ENCODE data around the gene CREB3L4.
A peak's percentile ranks its signal among the peaks of the same experiment; 100 is the strongest.

Gene CREB3L4

GRCh38 chr1:153967107-153967999 lies at the start of gene CREB3L4:
Gene CREB3L4, plus strand, starts transcription at chr1:153967902. Its CDS starts 624 bp downstream, at chr1:153968526.
- H3K9me3 ChIP-seq (ENCODE audit: low read length), result no peaks in the 10 kb centered on the region
- no peaks in the 10 kb centered on the region for H3K27me3 ChIP-seq (ENCODE audit: insufficient read depth, low read length)
- peak within 1 kb of the TSS; percentile 86 for H3K4me3 ChIP-seq (ENCODE audit: low read length)
- peaks cover 31% of the 10 kb centered on the region for H3K4me1 ChIP-seq (ENCODE audit: insufficient read depth, low read length)
- H3K36me3 ChIP-seq (ENCODE audit: insufficient read depth, low read length), result no peaks in the 10 kb centered on the region
- H2AFZ ChIP-seq (ENCODE audit: low read depth, low read length), result no peak within 1 kb of the TSS

- Histone ChIP-seq H3K36me3 (ENCODE audit: insufficient read depth, low read length) (peaks cover 11% of the 10 kb centered on the region), H3K9me3 (ENCODE audit: low read length) (no peaks in the 10 kb centered on the region), H3K27me3 (ENCODE audit: insufficient read depth, low read length) (no peaks in the 10 kb centered on the region), H2AFZ (ENCODE audit: low read depth, low read length) (no peak overlapping the region), H3K4me1 (ENCODE audit: insufficient read depth, low read length) (peaks cover 32% of the 10 kb centered on the region), H3K4me3 (ENCODE audit: low read length) (peak overlapping the region; percentile 72)
These were observed 47.5 kb upstream of the CREB3L4 start for GRCh38 chr1:153919876-153920852.

- Histone ChIP-seq H2AFZ (ENCODE audit: low read depth, low read length) (no peak overlapping the region), H3K4me3 (ENCODE audit: low read length) (peak overlapping the region; percentile 72), H3K27me3 (ENCODE audit: insufficient read depth, low read length) (no peaks in the 10 kb centered on the region), H3K36me3 (ENCODE audit: insufficient read depth, low read length) (peaks cover 8% of the 10 kb centered on the region), H3K9me3 (ENCODE audit: low read length) (no peaks in the 10 kb centered on the region), H3K4me1 (ENCODE audit: insufficient read depth, low read length) (peaks cover 32% of the 10 kb centered on the region)
These were observed 46.5 kb upstream of the CREB3L4 start for GRCh38 chr1:153921080-153921802.

- peak overlapping the region; percentile 72 for H3K4me3 ChIP-seq (ENCODE audit: low read length)
- no peaks in the 10 kb centered on the region for H3K9me3 ChIP-seq (ENCODE audit: low read length)
- H3K4me1 ChIP-seq (ENCODE audit: insufficient read depth, low read length), result peaks cover 32% of the 10 kb centered on the region
- peaks cover 8% of the 10 kb centered on the region for H3K36me3 ChIP-seq (ENCODE audit: insufficient read depth, low read length)
- no peaks in the 10 kb centered on the region for H3K27me3 ChIP-seq (ENCODE audit: insufficient read depth, low read length)
- H2AFZ ChIP-seq (ENCODE audit: low read depth, low read length), result no peak overlapping the region
These were observed 46.0 kb upstream of the CREB3L4 start for GRCh38 chr1:153921803-153922075.

DNA sequence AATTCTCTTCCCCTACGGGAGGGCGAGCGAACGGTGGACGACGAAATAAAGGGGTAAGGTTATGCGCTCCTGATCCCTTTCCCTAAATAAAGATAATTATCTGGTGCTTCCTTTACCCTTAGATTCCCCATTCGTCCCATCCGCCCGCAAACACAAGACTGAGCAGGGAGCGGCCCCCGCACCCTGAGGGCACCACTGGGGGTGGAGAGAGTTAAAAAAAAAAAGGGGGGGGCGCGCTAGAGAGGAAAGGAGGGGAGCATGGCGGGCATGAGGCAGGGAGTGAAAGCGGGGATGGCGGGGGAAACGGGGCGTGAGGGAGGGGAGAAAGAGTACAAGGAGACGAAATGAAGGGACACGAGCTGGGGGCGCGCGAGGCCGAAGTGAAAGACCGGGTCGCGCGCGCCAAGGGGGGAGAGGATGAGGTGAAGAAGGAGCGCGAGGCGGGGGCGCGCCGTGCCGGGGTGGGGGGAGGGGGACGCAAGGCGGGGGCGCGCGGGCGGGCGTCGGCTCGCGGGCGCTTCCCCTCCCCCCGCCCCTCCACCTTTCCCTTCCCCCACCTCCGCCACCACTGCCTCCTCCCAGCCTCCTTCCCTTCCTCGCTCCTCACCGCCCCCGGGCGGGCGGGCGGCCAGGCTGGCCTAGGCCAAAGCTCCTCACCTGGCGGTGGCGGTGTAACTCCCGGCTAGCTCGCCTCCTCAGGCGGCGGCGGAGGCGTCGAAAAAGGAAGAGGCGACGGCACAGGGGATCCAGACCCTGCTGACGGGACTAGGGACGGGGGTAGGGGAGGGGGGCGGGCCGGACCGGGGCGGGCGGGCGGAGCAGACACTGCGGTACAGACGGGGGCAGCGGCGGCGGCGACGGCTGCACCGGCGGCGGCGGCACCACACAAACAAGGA lies 45.4 kb upstream of the CREB3L4 start:
- Histone ChIP-seq H3K36me3 (ENCODE audit: insufficient read depth, low read length) (peaks cover 8% of the 10 kb centered on the region), H3K9me3 (ENCODE audit: low read length) (no peaks in the 10 kb centered on the region), H3K4me1 (ENCODE audit: insufficient read depth, low read length) (peaks cover 32% of the 10 kb centered on the region), H2AFZ (ENCODE audit: low read depth, low read length) (no peak overlapping the region), H3K27me3 (ENCODE audit: insufficient read depth, low read length) (no peaks in the 10 kb centered on the region), H3K4me3 (ENCODE audit: low read length) (peak overlapping the region; percentile 72)

GRCh38 chr1:153922972-153923925 lies 44.5 kb upstream of the CREB3L4 start, which contains the start of gene GATAD2B:
Gene GATAD2B, minus strand, starts transcription at chr1:153922972. Its CDS starts 94,625 bp downstream, at chr1:153828347.
- Histone ChIP-seq H3K36me3 (ENCODE audit: insufficient read depth, low read length) (peaks cover 8% of the 10 kb centered on the region), H3K27me3 (ENCODE audit: insufficient read depth, low read length) (no peaks in the 10 kb centered on the region), H2AFZ (ENCODE audit: low read depth, low read length) (peak within 1 kb of the TSS; percentile 7), H3K9me3 (ENCODE audit: low read length) (no peaks in the 10 kb centered on the region), H3K4me3 (ENCODE audit: low read length) (peak within 1 kb of the TSS; percentile 72), H3K4me1 (ENCODE audit: insufficient read depth, low read length) (peaks cover 33% of the 10 kb centered on the region)

DNA sequence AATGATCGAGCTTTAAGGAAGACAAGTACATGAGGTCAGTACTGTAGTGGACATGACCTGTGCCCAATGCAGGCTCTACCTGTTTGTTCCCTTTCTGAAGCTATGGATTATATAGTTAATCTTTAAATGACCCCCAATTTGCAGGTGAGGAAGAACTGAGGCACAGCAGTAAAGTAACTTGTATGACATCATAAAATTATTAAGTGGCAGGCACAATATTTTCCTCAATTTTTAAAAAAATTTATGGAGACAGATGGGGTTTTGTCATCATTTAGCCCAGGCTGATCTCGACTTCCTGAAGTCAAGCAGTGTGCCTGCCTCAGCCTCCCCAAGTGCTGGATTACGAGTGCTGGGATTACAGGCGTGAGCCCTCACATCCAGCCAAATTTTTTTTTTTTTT lies 41.3 kb upstream of the CREB3L4 start:
- Histone ChIP-seq H3K4me1 (ENCODE audit: insufficient read depth, low read length) (peaks cover 12% of the 10 kb centered on the region), H3K4me3 (ENCODE audit: low read length) (no peak overlapping the region), H3K9me3 (ENCODE audit: low read length) (no peaks in the 10 kb centered on the region), H3K27me3 (ENCODE audit: insufficient read depth, low read length) (no peaks in the 10 kb centered on the region), H2AFZ (ENCODE audit: low read depth, low read length) (no peak overlapping the region), H3K36me3 (ENCODE audit: insufficient read depth, low read length) (peaks cover 14% of the 10 kb centered on the region)

GRCh38 chr1:153928245-153928644 lies 39.5 kb upstream of the CREB3L4 start:
- no peaks in the 10 kb centered on the region for H3K27me3 ChIP-seq (ENCODE audit: insufficient read depth, low read length)
- peaks cover 9% of the 10 kb centered on the region for H3K4me1 ChIP-seq (ENCODE audit: insufficient read depth, low read length)
- peaks cover 28% of the 10 kb centered on the region for H3K36me3 ChIP-seq (ENCODE audit: insufficient read depth, low read length)
- H3K9me3 ChIP-seq (ENCODE audit: low read length), result no peaks in the 10 kb centered on the region
- H3K4me3 ChIP-seq (ENCODE audit: low read length), result no peak overlapping the region
- H2AFZ ChIP-seq (ENCODE audit: low read depth, low read length), result no peak overlapping the region

DNA sequence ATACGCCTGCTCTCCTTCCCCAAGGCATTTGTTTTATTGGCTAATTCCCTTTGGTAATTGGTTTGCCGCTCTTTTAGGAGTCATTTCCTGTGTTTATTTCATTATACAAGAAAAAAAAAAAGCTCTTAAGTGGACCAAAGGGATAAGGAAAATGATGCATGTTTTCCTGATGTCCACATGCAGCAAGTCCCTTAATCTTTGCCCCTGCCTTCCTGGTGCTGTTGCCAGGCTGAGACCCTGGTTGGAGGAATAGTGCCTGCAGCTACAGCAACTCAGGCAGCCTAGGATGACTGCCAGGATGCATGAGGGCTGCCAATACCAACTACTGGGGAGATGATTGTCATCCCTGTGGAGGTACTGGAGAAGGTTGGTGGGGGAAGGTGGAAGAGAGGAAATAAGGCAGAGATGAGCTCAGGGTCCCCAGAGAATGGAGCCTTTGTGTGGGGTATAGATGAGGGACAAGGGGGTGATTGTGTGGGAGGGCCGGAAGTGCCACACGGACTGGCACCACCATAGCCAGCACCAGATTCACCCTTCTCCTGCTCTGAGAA lies 38.8 kb upstream of the CREB3L4 start:
- no peaks in the 10 kb centered on the region for H3K9me3 ChIP-seq (ENCODE audit: low read length)
- H2AFZ ChIP-seq (ENCODE audit: low read depth, low read length), result no peak overlapping the region
- peaks cover 6% of the 10 kb centered on the region for H3K4me1 ChIP-seq (ENCODE audit: insufficient read depth, low read length)
- no peaks in the 10 kb centered on the region for H3K27me3 ChIP-seq (ENCODE audit: insufficient read depth, low read length)
- H3K4me3 ChIP-seq (ENCODE audit: low read length), result no peak overlapping the region
- peaks cover 34% of the 10 kb centered on the region for H3K36me3 ChIP-seq (ENCODE audit: insufficient read depth, low read length)

- Histone ChIP-seq H2AFZ (ENCODE audit: low read depth, low read length) (no peak overlapping the region), H3K4me3 (ENCODE audit: low read length) (no peak overlapping the region), H3K27me3 (ENCODE audit: insufficient read depth, low read length) (no peaks in the 10 kb centered on the region), H3K4me1 (ENCODE audit: insufficient read depth, low read length) (peaks cover 4% of the 10 kb centered on the region), H3K36me3 (ENCODE audit: insufficient read depth, low read length) (peaks cover 40% of the 10 kb centered on the region), H3K9me3 (ENCODE audit: low read length) (no peaks in the 10 kb centered on the region)
These were observed 38.3 kb upstream of the CREB3L4 start for GRCh38 chr1:153929426-153929825.
